Measurements from ENCODE around the gene G6PC1.
"Not testable (repeated sequence)": the region's sequence is repeated elsewhere in the genome, so short reads cannot be mapped to it uniquely, and the experiment has no call there.

Gene G6PC1

DNA sequence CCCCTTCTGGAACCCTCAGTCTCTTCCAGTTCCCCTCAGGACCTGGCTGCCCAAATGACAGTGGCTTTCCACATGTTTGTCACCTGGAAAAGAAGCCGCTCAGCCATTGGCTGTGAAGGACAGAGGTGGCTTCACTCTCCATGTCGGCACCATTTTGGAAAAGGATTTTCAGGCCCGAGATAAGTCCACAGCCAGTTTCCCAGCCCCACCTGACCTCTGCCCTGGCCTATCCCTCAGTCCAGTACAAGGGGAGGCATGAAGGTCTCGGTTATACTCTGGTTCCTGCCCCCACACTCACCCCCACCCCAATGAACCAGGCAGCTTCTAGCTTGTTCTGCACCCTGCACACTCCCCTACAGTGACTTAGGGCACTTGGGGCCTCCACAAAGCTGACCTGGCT is 34.4 kb upstream of the G6PC1 start:
- DNase-seq (ENCODE audit: low read depth in 1 of 2, low spot score in 1 of 2) = no peak
- in situ Hi-C loops (cut with HindIII; ENCODE audit: low pct_unique_long_range_greater_than_20kb, low sequenced_read_pairs) = no loop called here
- no peak for TF ChIP-seq JUND (IDR thresholded peaks at IDR 0.05; ENCODE audit: low read depth)

DNA sequence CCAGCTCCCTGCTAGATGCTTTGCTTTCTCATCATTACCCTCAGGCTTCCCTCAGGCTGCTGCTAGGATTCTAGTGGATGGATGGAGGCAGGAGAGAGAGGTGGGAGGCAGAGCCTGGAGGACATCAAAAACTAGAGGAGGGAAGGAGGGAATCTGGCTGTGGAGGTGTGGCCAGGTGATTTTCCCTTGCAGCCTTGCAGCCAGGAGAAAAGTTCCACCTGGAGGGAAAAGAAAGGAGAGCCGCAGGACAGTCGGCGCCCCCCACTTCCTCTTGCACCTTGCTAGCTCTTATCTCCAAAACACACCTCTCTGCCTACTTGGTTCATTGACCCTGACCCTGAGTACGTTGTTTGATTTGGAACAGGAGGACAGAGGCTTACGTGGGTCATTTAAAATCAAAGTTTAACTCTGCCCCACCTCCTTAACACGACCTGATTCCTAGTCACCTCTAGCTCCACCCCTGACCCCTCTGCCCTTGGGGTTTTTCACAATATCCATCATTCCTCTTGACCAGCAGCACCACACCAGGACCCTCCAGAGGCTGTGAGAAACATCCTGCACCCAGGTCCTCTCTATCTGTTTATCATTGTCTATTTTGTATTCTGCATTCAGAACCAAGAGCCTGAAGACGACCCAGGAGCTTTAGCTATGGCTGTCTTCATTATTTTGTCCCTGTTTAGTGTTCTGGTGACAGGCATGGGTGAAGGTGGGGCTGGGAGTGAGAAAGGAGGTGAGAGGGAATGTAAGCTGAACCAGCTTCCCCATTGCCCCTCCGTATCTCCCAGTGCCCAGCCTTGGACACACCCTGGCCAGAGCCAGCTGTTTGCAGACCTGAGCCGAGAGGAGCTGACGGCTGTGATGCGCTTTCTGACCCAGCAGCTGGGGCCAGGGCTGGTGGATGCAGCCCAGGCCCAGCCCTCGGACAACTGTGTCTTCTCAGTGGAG is 33.7 kb upstream of the G6PC1 start:
- no peak for DNase-seq (ENCODE audit: low read depth in 1 of 2, low spot score in 1 of 2)
- no peak for TF ChIP-seq JUND (IDR thresholded peaks at IDR 0.05; ENCODE audit: low read depth)
- in situ Hi-C loops (cut with HindIII; ENCODE audit: low pct_unique_long_range_greater_than_20kb, low sequenced_read_pairs) = no loop called here

DNA sequence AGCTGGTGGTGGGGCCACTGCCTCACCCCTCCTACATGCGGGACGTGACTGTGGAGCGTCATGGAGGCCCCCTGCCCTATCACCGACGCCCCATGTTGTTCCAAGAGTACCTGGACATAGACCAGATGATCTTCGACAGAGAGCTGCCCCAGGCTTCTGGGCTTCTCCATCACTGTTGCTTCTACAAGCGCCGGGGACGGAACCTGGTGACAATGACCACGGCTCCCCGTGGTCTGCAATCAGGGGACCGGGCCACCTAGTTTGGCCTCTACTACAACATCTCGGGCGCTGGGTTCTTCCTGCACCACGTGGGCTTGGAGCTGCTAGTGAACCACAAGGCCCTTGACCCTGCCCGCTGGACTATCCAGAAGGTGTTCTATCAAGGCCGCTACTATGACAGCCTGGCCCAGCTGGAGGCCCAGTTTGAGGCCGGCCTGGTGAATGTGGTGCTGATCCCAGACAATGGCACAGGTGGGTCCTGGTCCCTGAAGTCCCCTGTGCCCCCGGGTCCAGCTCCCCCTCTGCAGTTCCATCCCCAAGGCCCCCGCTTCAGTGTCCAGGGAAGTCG is 32.8 kb upstream of the G6PC1 start:
- in situ Hi-C loops (cut with HindIII; ENCODE audit: low pct_unique_long_range_greater_than_20kb, low sequenced_read_pairs); DNase-seq (ENCODE audit: low read depth in 1 of 2, low spot score in 1 of 2): not testable (repeated sequence)

DNA sequence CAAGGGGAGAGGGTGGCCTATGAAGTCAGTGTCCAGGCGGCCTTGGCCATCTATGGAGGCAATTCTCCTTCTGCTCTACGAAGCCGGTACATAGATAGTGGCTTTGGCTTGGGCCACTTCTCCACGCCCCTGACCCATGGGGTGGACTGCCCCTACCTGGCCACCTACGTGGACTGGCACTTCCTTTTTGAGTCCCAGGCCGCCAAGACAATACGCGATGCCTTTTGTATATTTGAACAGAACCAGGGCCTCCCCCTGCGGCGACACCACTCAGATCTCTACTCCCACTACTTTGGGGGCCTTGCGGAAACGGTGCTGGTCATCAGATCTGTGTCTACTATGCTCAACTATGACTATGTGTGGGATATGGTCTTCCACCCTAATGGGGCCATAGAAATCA is 32.3 kb upstream of the G6PC1 start:
- no peak for DNase-seq (ENCODE audit: low read depth in 1 of 2, low spot score in 1 of 2)
- TF ChIP-seq JUND (IDR thresholded peaks at IDR 0.05; ENCODE audit: low read depth) = no peak
- in situ Hi-C loops (cut with HindIII; ENCODE audit: low pct_unique_long_range_greater_than_20kb, low sequenced_read_pairs) = no loop called here

DNA sequence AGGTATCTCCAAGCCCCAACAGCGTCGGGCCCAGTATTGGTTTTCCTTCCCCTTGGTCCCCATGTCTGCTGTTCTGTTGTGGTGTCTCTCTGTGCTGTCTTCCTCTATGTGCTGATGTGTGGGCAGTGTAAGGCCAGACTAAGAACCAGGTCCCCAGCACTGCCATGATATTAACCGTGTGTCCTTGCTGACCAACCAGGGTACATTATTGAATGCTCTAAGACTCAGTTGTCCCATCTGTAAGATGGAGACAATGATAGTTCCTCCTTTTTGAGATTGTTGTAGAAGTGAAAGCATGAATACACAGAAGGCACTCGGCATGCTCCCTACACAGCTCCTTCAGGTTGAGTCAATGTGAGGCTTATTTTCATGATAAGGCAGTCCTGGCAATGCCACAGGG is 29.0 kb upstream of the G6PC1 start:
- DNase-seq (ENCODE audit: low read depth in 1 of 2, low spot score in 1 of 2) = no peak
- in situ Hi-C loops (cut with HindIII; ENCODE audit: low pct_unique_long_range_greater_than_20kb, low sequenced_read_pairs) = no loop called here
- TF ChIP-seq JUND (IDR thresholded peaks at IDR 0.05; ENCODE audit: low read depth) = no peak

DNA sequence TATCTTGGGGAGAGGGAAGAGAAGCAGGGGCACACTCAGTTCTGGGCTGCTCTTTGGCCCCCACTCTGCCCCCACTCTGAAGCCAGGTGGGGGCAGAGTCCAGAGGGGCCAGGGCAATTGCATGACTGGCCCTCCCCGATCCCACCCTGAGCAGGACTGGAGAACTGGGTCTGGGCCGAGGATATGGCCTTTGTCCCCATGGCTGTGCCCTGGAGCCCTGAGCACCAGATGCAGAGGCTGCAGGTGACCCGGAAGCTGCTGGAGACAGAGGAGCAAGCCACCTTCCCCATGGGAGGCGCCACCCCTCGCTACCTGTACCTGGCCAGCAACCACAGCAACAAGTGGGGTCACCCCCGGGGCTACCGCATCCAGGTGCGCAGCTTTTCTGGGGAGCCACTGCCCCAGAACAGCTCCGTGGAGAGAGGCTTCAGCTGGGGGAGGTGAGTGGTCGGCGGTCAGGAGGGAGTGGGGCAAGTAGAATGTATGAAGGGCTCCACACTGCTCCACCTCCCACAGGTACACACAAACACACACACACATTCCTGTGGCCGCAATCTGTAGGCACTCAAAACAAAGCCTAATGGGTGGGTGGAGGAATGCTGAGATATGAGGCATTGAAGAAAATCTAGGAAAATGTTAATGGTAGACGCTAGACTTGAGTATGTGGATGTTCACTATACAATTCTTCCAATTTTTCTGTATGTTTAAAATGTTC is 28.2 kb upstream of the G6PC1 start:
- no peak for TF ChIP-seq JUND (IDR thresholded peaks at IDR 0.05; ENCODE audit: low read depth)
- DNase-seq (ENCODE audit: low read depth in 1 of 2, low spot score in 1 of 2) = no peak
- in situ Hi-C loops (cut with HindIII; ENCODE audit: low pct_unique_long_range_greater_than_20kb, low sequenced_read_pairs) = no loop called here

DNA sequence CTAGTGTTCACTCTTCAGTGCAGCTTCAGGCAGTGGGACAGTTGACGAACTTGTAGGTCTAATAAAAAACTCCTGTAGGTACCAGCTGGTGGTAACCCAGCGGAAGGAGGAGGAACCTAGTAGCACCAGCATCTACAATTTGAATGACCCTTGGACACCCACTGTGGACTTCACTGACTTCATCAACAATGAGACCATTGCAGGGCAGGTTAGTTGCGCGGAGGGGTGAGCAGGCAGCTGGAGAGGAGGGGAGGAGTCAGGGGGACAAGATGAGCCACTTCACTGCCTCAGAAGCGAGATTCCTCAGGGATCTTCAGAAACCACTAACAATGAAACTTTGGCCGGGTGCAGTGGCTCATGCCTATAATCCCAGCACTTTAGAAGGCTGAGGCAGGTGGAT is 27.3 kb upstream of the G6PC1 start:
- no peak for TF ChIP-seq JUND (IDR thresholded peaks at IDR 0.05; ENCODE audit: low read depth)
- DNase-seq (ENCODE audit: low read depth in 1 of 2, low spot score in 1 of 2) = no peak
- in situ Hi-C loops (cut with HindIII; ENCODE audit: low pct_unique_long_range_greater_than_20kb, low sequenced_read_pairs) = no loop called here

DNA sequence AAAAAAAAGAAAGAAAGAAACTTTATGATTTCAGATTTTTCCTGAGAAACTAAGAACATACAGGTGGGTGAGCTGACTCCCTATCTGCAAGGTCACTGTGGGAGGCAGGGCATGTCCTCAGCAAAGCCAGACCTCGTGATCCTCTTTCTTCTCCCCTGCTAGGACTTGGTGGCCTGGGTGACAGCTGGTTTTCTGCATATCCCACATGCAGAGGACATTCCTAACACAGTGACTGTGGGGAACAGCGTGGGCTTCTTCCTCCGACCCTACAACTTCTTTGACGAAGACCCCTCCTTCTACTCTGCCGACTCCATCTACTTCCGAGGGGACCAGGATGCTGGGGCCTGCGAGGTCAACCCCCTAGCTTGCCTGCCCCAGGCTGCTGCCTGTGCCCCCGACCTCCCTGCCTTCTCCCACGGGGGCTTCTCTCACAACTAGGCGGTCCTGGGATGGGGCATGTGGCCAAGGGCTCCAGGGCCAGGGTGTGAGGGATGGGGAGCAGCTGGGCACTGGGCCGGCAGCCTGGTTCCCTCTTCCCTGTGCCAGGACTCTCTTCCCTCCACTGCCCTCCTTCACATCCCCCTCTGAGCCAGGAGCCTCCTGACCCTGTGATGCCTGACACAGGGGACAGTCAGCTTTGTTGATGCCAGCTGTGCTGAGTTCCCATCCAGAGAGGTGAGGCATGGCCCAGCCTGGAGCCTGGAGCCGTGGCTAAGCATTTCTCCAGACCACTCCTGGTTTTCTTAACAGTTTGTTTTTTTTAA is 26.5 kb upstream of the G6PC1 start:
- DNase-seq (ENCODE audit: low read depth in 1 of 2, low spot score in 1 of 2); in situ Hi-C loops (cut with HindIII; ENCODE audit: low pct_unique_long_range_greater_than_20kb, low sequenced_read_pairs): not testable (repeated sequence)

DNA sequence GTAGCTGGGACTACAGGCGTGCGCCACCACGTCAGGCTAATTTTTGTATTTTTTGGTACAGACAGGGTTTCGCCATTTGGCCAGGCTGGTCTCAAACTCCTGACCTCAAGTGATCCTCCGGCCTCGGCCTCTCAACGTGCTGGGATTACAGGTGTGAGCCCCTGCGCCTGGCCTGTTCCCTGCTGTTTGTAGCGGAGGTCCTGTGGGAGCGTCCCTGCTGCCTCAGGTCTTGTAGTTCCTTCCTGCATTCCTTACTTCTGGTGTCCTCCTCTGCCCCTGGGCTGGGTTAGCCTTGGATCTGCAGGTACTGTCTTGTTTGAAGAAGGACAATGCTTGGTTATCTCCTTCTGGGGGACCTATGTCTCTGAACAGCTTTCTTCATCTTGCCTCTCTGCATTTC is 23.6 kb upstream of the G6PC1 start:
- DNase-seq (ENCODE audit: low read depth in 1 of 2, low spot score in 1 of 2) = no peak
- in situ Hi-C loops (cut with HindIII; ENCODE audit: low pct_unique_long_range_greater_than_20kb, low sequenced_read_pairs) = no loop called here
- no peak for TF ChIP-seq JUND (IDR thresholded peaks at IDR 0.05; ENCODE audit: low read depth)

DNA sequence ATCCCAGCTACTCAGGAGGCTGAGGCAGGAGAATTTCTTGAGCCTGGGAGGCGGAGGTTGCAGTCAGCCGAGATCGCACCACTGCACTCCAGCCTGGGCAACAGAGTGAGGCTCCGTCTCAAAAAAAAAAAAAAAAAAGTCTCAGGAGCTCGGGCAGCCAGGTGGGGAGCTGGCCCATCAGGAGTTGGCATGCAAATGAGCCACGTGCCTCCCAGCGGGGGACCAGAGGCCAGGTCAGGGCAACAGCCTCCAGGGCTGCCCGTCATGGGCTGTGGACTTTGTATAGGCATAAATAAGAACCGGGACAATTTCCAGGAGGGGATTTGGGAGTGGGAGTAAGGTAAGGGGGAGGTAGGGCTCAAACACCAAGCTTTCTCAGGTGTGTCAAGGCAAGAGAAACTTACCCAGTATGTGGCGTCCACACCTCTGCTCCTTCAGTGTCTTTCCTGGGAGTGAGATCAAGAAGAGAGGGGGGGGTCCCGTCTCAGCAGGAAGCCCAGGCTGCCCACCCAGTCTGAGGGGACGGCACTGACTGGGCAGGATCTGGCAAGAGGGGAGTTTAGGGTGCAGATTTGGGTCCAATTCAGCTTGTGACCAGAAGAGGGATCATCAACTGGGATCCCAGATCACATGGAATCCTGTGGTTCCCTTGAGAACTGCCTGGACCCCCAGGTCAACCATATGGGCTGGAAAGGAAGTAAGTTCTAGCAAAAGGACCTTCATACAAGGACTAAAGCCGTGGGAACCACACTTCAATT is 22.3 kb upstream of the G6PC1 start:
- TF ChIP-seq JUND (IDR thresholded peaks at IDR 0.05; ENCODE audit: low read depth) = no peak
- peak in 1 of 2 experiments; percentile 69 for DNase-seq (ENCODE audit: low read depth in 1 of 2, low spot score in 1 of 2)
- in situ Hi-C loops (cut with HindIII; ENCODE audit: low pct_unique_long_range_greater_than_20kb, low sequenced_read_pairs) = no loop called here

DNA sequence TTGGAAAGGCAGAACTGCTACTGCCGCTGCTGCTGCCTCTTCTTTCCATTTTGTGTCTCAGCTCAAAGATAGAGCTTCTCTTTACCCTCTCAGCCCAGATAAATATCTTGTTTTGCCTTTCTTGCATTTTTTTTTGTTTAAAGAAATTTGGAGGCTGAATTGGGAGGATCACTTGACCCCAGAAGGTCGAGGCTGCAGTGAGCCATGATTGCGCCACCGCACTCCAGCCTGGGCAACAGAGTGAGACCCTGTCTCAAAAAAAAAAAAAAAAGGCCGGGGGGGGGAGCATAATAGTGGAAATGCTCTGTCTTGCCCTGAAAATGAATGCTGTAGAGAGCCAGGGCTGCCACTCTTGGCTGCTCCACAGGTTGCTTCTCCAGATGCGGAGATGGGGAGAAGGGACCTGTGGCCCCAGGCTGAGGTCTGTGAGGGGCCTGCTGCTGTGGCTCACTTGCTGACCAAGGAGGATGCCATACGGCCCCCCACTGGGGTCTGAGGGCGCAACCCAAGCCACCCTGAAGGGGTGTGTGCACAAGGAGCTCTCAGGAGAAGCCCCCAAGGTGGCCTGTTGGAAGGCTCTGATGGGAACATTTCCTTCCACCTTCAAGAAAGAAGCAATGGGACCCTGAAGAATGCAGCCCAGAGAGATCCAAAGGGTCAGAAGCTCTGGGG is 21.5 kb upstream of the G6PC1 start:
- TF ChIP-seq JUND (IDR thresholded peaks at IDR 0.05; ENCODE audit: low read depth) = no peak
- in situ Hi-C loops (cut with HindIII; ENCODE audit: low pct_unique_long_range_greater_than_20kb, low sequenced_read_pairs) = no loop called here

More for the DNA sequence above, 21.5 kb upstream of the G6PC1 start:
- no peak for DNase-seq (ENCODE audit: low read depth in 1 of 2, low spot score in 1 of 2)

All from T47D (cell line).